ENCODE results near the gene STK11. TPM values are rescaled to one million over a fixed set of nuclear protein-coding genes. Genes with fewer than 3 reads are reported as not detected.

The STK11 gene
- total RNA-seq, 1 donor from 2014 or later, result 71.8 TPM

- no peak overlapping the region for H3K4me3 Mint-ChIP-seq
- H3K27me3 Mint-ChIP-seq (ENCODE audit: low read depth), result no peaks in the 10 kb centered on the region
- H3K27ac Mint-ChIP-seq, result no peak overlapping the region
- no peaks in the 10 kb centered on the region for H3K9me3 Mint-ChIP-seq
- peaks cover 3% of the 10 kb centered on the region for H3K36me3 Mint-ChIP-seq
- no peak for TF ChIP-seq CTCF (IDR thresholded peaks at IDR 0.05; ENCODE audit: unreplicated experiment)
- DNase-seq (ENCODE audit: low spot score in 2 of 2, unreplicated experiment in 2 of 2), result no peak
- peaks cover 2% of the 10 kb centered on the region for H3K4me1 Mint-ChIP-seq
Observed at GRCh38 chr19:1226227-1226518, 20.6 kb downstream of the STK11 start.

- no peak for DNase-seq (ENCODE audit: low spot score in 2 of 2, unreplicated experiment in 2 of 2)
- no peaks in the 10 kb centered on the region for H3K27me3 Mint-ChIP-seq (ENCODE audit: low read depth)
- H3K9me3 Mint-ChIP-seq, result no peaks in the 10 kb centered on the region
- H3K36me3 Mint-ChIP-seq, result peaks cover 3% of the 10 kb centered on the region
- TF ChIP-seq CTCF (IDR thresholded peaks at IDR 0.05; ENCODE audit: unreplicated experiment), result no peak
- H3K27ac Mint-ChIP-seq, result no peak overlapping the region
- no peak overlapping the region for H3K4me3 Mint-ChIP-seq
- peaks cover 4% of the 10 kb centered on the region for H3K4me1 Mint-ChIP-seq
Observed at GRCh38 chr19:1226522-1227303, 21.1 kb downstream of the STK11 start.

- Mint-ChIP-seq H3K9me3 (no peaks in the 10 kb centered on the region), H3K36me3 (peaks cover 3% of the 10 kb centered on the region), H3K4me1 (peaks cover 12% of the 10 kb centered on the region), H3K27ac (no peak overlapping the region), H3K4me3 (no peak overlapping the region), H3K27me3 (ENCODE audit: low read depth) (no peaks in the 10 kb centered on the region)
- DNase-seq (ENCODE audit: low spot score in 2 of 2, unreplicated experiment in 2 of 2), result no peak
- no peak for TF ChIP-seq CTCF (IDR thresholded peaks at IDR 0.05; ENCODE audit: unreplicated experiment)
Observed at GRCh38 chr19:1227304-1228054, 21.9 kb downstream of the STK11 start.

GRCh38 chr19:1228161-1228957 is 22.8 kb downstream of the STK11 start:
- DNase-seq (ENCODE audit: low spot score in 2 of 2, unreplicated experiment in 2 of 2), result no peak
- Mint-ChIP-seq H3K9me3 (no peaks in the 10 kb centered on the region), H3K27ac (no peak overlapping the region), H3K4me3 (no peak overlapping the region), H3K4me1 (peaks cover 18% of the 10 kb centered on the region), H3K36me3 (peaks cover 3% of the 10 kb centered on the region), H3K27me3 (ENCODE audit: low read depth) (no peaks in the 10 kb centered on the region)
- TF ChIP-seq CTCF (IDR thresholded peaks at IDR 0.05; ENCODE audit: unreplicated experiment), result no peak

- no peak for TF ChIP-seq CTCF (IDR thresholded peaks at IDR 0.05; ENCODE audit: unreplicated experiment)
- H3K27me3 Mint-ChIP-seq (ENCODE audit: low read depth), result no peaks in the 10 kb centered on the region
- H3K36me3 Mint-ChIP-seq, result peaks cover 3% of the 10 kb centered on the region
- H3K4me3 Mint-ChIP-seq, result no peak overlapping the region
- peaks cover 18% of the 10 kb centered on the region for H3K4me1 Mint-ChIP-seq
- DNase-seq (ENCODE audit: low spot score in 2 of 2, unreplicated experiment in 2 of 2), result no peak
- H3K27ac Mint-ChIP-seq, result no peak overlapping the region
- H3K9me3 Mint-ChIP-seq, result no peaks in the 10 kb centered on the region
Observed at GRCh38 chr19:1229056-1229923, 23.7 kb downstream of the STK11 start.
